KMS-11 (cell line): ENCODE measurements around the gene TBC1D8.
"Not testable (repeated sequence)": the region's sequence is repeated elsewhere in the genome, so short reads cannot be mapped to it uniquely, and the experiment has no call there.

Experiments used
- H2AFZ ChIP-seq: fragments of 200-600 bp; sonication (generic); 2 replicates; pipeline ENCODE4 v1.6.1; 2016; ENCODE audit warnings: antibody characterized with exemption, mixed run types, low read depth
- H3K27ac ChIP-seq: fragments of 200-600 bp; sonication (generic); 2 replicates; pipeline ENCODE4 v1.6.1; 2016; ENCODE audit warnings: mild to moderate bottlenecking, mixed run types
- H3K27me3 ChIP-seq: fragments of 200-600 bp; sonication (generic); 2 replicates; pipeline ENCODE4 v1.6.1; 2017; ENCODE audit warnings: mild to moderate bottlenecking, low read depth, mixed run types, moderate library complexity; ENCODE audit not compliant: insufficient read depth
- H3K36me3 ChIP-seq: fragments of 200-600 bp; sonication (generic); 2 replicates; pipeline ENCODE4 v1.6.1; 2017; ENCODE audit warnings: mild to moderate bottlenecking, mixed run types; ENCODE audit not compliant: insufficient read depth
- H3K4me1 ChIP-seq: fragments of 200-600 bp; sonication (generic); 2 replicates; pipeline ENCODE4 v1.6.1; 2016; ENCODE audit warnings: mild to moderate bottlenecking, low read depth, mixed run types; ENCODE audit not compliant: poor library complexity, severe bottlenecking
- H3K4me2 ChIP-seq: fragments of 200-600 bp; sonication (generic); 2 replicates; pipeline ENCODE4 v1.7.0; 2016; ENCODE audit warnings: mild to moderate bottlenecking, mixed run types
- H3K4me3 ChIP-seq: fragments of 200-600 bp; sonication (generic); IDR thresholded peaks from 2 replicates; pipeline ENCODE4 v1.6.1; 2017; ENCODE audit warnings: low read depth, low read length, mixed read lengths; ENCODE audit not compliant: insufficient read depth
- H3K79me2 ChIP-seq: fragments of 200-600 bp; sonication (generic); 2 replicates; pipeline ENCODE4 v1.6.1; 2016; ENCODE audit warnings: low read depth, mixed run types; ENCODE audit not compliant: insufficient read depth
- H3K9ac ChIP-seq: fragments of 200-600 bp; sonication (generic); 2 replicates; pipeline ENCODE4 v1.6.1; 2016; ENCODE audit warnings: mild to moderate bottlenecking, mixed run types
- H4K20me1 ChIP-seq: fragments of 200-600 bp; sonication (generic); 2 replicates; pipeline ENCODE4 v1.6.1; 2016; ENCODE audit warnings: mild to moderate bottlenecking, mixed run types; ENCODE audit not compliant: insufficient read depth
- TF ChIP-seq, protein P1 (sequence below): fragments of 200-600 bp; sonication (generic); conservative IDR thresholded peaks from 2 replicates; pipeline ENCODE4 v1.6.1; 2017; ENCODE audit warnings: low read depth, mild to moderate bottlenecking, antibody characterized with exemption, low read length, moderate library complexity, mixed read lengths

TBC1D8 gene

DNA sequence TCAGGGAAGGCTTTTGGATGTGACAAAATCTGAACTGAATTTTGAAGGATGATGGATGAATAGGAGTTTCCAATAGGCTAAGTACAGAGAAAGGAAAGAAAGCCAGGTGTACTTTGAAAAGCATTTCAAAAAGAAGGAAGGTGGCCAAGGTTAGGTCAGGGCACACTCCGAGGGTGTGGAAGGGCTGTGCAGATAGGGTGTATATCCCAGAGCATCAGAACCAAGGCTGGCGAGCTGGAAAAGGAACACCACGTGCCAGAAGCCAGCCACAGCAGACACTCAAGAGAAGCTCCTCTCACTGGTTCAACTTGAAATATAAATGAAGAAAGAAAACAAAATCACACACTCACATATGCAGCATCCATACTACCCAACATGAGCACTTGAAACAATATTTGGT is 98.1 kb downstream of the TBC1D8 start:
- Histone ChIP-seq H3K79me2 (no peaks in the 10 kb centered on the region), H3K4me3 (no peak overlapping the region), H4K20me1 (no peaks in the 10 kb centered on the region), H3K4me2 (no peak overlapping the region), H3K27ac (no peak overlapping the region), H3K36me3 (no peaks in the 10 kb centered on the region), H3K9ac (no peak overlapping the region), H2AFZ (no peak overlapping the region), H3K27me3 (no peaks in the 10 kb centered on the region), H3K4me1 (no peaks in the 10 kb centered on the region)
- TF ChIP-seq, protein P1, sequence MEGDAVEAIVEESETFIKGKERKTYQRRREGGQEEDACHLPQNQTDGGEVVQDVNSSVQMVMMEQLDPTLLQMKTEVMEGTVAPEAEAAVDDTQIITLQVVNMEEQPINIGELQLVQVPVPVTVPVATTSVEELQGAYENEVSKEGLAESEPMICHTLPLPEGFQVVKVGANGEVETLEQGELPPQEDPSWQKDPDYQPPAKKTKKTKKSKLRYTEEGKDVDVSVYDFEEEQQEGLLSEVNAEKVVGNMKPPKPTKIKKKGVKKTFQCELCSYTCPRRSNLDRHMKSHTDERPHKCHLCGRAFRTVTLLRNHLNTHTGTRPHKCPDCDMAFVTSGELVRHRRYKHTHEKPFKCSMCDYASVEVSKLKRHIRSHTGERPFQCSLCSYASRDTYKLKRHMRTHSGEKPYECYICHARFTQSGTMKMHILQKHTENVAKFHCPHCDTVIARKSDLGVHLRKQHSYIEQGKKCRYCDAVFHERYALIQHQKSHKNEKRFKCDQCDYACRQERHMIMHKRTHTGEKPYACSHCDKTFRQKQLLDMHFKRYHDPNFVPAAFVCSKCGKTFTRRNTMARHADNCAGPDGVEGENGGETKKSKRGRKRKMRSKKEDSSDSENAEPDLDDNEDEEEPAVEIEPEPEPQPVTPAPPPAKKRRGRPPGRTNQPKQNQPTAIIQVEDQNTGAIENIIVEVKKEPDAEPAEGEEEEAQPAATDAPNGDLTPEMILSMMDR: no peak

DNA sequence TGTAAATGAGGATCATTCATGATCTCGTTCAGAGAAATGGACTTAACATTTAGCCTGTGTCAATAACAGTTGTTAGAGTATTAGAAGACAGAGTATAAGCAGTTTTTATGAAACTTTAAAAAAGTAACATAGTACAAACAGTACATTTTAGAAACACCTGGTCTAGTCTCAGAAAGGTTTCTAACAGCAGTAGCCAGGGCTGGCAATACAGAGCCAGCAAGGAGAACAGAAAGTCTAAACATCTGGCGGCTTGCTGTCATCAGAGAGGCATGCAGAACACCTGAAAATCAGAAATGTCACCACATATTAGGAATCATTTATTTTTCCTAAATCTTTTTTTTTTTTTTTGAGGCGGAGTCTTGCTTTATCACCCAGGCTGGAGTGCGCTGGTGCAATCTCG is 99.0 kb downstream of the TBC1D8 start:
- no peak overlapping the region for H3K9ac ChIP-seq
- H3K27ac ChIP-seq: no peak overlapping the region
- no peaks in the 10 kb centered on the region for H3K36me3 ChIP-seq
- H3K27me3 ChIP-seq: no peaks in the 10 kb centered on the region
- no peaks in the 10 kb centered on the region for H4K20me1 ChIP-seq
- H3K4me1 ChIP-seq: no peaks in the 10 kb centered on the region
- H3K4me3 ChIP-seq: no peak overlapping the region
- no peak overlapping the region for H2AFZ ChIP-seq
- H3K79me2 ChIP-seq: no peaks in the 10 kb centered on the region
- no peak overlapping the region for H3K4me2 ChIP-seq
- TF ChIP-seq, protein P1: no peak

DNA sequence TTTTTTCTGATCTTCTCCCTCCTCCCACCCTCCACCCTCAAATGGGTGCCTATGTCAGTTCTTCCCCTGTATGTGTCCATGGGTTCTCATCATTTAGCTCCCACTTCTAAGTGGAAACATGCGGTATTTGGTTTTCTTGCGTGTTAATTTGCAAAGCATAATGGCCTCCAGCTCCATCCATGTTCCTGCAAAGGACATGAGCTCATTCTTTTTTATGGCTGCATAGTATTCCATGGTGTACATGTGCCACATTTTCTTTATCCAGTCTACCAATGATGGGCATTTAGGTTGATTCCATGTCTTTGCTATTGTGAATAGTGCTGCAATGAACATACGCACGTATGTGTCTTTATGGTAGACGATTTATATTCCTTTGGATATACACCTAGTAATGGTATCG is 100.3 kb downstream of the TBC1D8 start:
- H3K36me3 ChIP-seq, H3K9ac ChIP-seq, H2AFZ ChIP-seq, H3K4me3 ChIP-seq, H3K79me2 ChIP-seq, H3K27ac ChIP-seq, H3K4me1 ChIP-seq, H3K4me2 ChIP-seq, H4K20me1 ChIP-seq, H3K27me3 ChIP-seq: not testable (repeated sequence)

DNA sequence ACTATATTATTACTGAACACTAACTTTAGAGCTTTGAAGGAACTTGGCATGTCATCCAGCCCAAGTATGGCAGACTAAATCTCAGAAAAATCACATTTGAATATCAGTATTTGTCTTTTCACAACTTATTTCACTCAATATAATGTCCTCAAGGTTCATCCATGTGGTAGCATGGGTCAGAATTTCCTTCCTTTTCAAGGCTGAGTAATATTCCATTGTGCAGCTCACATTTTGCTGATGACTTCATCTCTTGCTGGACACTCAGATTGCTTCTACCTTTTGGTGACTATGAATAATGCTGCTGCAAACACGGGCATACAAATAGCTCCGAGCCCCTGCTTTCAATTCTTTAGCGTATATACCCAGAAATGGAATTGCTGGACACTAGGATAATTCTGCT is 102.4 kb downstream of the TBC1D8 start:
- Histone ChIP-seq H3K27ac (no peak overlapping the region), H3K36me3 (no peaks in the 10 kb centered on the region), H3K79me2 (no peaks in the 10 kb centered on the region), H2AFZ (no peak overlapping the region), H3K4me3 (no peak overlapping the region), H3K4me2 (no peak overlapping the region), H3K4me1 (peaks cover 8% of the 10 kb centered on the region), H4K20me1 (no peaks in the 10 kb centered on the region), H3K27me3 (no peaks in the 10 kb centered on the region), H3K9ac (no peak overlapping the region)
- TF ChIP-seq, protein P1: no peak

DNA sequence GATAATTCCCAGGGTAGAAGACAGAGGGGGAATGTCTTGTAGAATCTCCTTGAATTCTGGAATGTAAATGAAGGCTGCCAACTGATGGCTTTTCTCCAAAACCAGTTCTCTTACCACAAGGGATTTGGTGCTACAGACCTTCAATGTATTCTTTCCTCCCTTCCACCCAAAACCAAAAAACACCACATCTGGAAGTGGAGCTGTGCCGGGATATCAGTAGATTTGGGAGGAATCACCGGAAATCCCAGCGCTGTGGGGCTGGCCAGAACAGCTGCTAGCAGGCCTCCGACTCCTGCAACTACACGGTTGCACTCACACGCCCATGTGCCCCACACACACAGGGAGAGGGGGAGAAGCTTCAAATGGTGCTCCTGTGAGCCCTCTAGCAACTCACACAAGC is 103.4 kb downstream of the TBC1D8 start:
- H3K27me3 ChIP-seq: no peaks in the 10 kb centered on the region
- no peaks in the 10 kb centered on the region for H3K36me3 ChIP-seq
- no peak overlapping the region for H3K4me3 ChIP-seq
- no peak overlapping the region for H3K27ac ChIP-seq
- no peaks in the 10 kb centered on the region for H3K79me2 ChIP-seq
- H4K20me1 ChIP-seq: no peaks in the 10 kb centered on the region
- H3K9ac ChIP-seq: no peak overlapping the region
- H3K4me1 ChIP-seq: peaks cover 8% of the 10 kb centered on the region
- H3K4me2 ChIP-seq: no peak overlapping the region
- H2AFZ ChIP-seq: no peak overlapping the region
- TF ChIP-seq, protein P1: no peak
